Duodenal mucosa (tissue), 2 donors: ENCODE measurements around the gene SIK3.

ENCODE experiments used
- H3K27ac ChIP-seq: one replicate; pipeline ENCODE4 v1.7.0; 2013; ENCODE audit warnings: low read depth, low read length
- H3K27me3 ChIP-seq, 2 donors: one replicate each; pipeline ENCODE4 v1.7.0; 2013; ENCODE audit warnings: low read length in 2 of 2, control low read depth in 1 of 2; ENCODE audit not compliant: insufficient read depth in 2 of 2, control insufficient read depth in 1 of 2
- H3K36me3 ChIP-seq, 2 donors: one replicate each; pipeline ENCODE4 v1.7.0; 2013; ENCODE audit warnings: low read length in 2 of 2, control low read depth in 1 of 2; ENCODE audit not compliant: insufficient read depth in 2 of 2, control insufficient read depth in 1 of 2
- H3K4me1 ChIP-seq, 2 donors: one replicate each; pipeline ENCODE4 v1.7.0; 2013; ENCODE audit warnings: low read length in 2 of 2, control low read depth in 1 of 2; ENCODE audit not compliant: insufficient read depth in 2 of 2, control insufficient read depth in 1 of 2
- H3K4me3 ChIP-seq, 2 donors: one replicate each; pipeline ENCODE4 v1.7.0; 2013; ENCODE audit warnings: low read length in 2 of 2, low read depth in 1 of 2
- H3K9ac ChIP-seq, 2 donors: one replicate each; pipeline ENCODE4 v1.7.0; 2013; ENCODE audit warnings: low read length in 2 of 2, low read depth in 1 of 2
- H3K9me3 ChIP-seq, 2 donors: one replicate each; pipeline ENCODE4 v1.7.0; 2013; ENCODE audit warnings: low read length in 2 of 2, control low read depth in 1 of 2; ENCODE audit not compliant: control insufficient read depth in 1 of 2

SIK3 gene

GRCh38 chr11:116991491-116991890, 106.7 kb downstream of the SIK3 start:
- Histone ChIP-seq H3K27me3 (no peaks in the 10 kb centered on the region), H3K9me3 (no peaks in the 10 kb centered on the region), H3K9ac (no peak overlapping the region), H3K4me3 (no peak overlapping the region), H3K4me1 (peaks cover 14 to 38% of the 10 kb centered on the region in 2 donors), H3K36me3 (no peaks in the 10 kb centered on the region), H3K27ac (no peak overlapping the region)

DNA sequence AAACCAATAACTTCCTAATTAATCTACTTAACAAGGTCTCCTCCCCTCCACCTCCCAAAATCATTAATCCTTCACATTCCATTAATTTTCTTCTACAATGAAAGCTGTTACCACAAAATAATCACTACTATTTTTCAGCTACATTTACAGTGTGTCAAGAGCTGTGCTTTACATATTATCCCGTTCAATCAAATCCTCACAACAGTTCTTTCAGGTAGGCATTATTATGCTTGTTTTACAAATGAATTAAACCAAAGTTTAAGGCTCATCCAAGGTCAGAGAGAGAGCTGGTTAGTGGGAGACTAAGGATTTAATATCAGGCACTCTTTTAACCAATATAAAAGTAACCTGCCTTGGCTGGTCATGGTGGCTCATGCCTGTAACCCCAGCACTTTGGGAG, 107.4 kb downstream of the SIK3 start:
- Histone ChIP-seq H3K9me3 (no peaks in the 10 kb centered on the region), H3K4me3 (no peak overlapping the region), H3K9ac (no peak overlapping the region), H3K27me3 (no peaks in the 10 kb centered on the region), H3K36me3 (no peaks in the 10 kb centered on the region), H3K4me1 (peaks cover 21 to 45% of the 10 kb centered on the region in 2 donors), H3K27ac (no peak overlapping the region)

GRCh38 chr11:116990061-116990473, 108.2 kb downstream of the SIK3 start:
- Histone ChIP-seq H3K36me3 (no peaks in the 10 kb centered on the region), H3K9ac (no peak overlapping the region), H3K4me3 (no peak overlapping the region), H3K9me3 (no peaks in the 10 kb centered on the region), H3K4me1 (peaks cover 22 to 52% of the 10 kb centered on the region in 2 donors), H3K27me3 (no peaks in the 10 kb centered on the region), H3K27ac (peak overlapping the region; percentile 28)

GRCh38 chr11:116989184-116989583, 109.0 kb downstream of the SIK3 start:
- Histone ChIP-seq H3K4me1 (peaks cover 26 to 54% of the 10 kb centered on the region in 2 donors), H3K27ac (no peak overlapping the region), H3K27me3 (no peaks in the 10 kb centered on the region)

GRCh38 chr11:116986521-116987105, 111.6 kb downstream of the SIK3 start:
- peak overlapping the region; percentile 30 to 52 for H3K4me3 ChIP-seq
- H3K27ac ChIP-seq = peak overlapping the region; percentile 26
- no peaks in the 10 kb centered on the region for H3K27me3 ChIP-seq
- H3K36me3 ChIP-seq = no peaks in the 10 kb centered on the region
- H3K4me1 ChIP-seq = peaks cover 26 to 52% of the 10 kb centered on the region in 2 donors
- no peak overlapping the region for H3K9ac ChIP-seq
- H3K9me3 ChIP-seq = no peaks in the 10 kb centered on the region

More at GRCh38 chr11:116989184-116989583, 109.0 kb downstream of the SIK3 start:
- Histone ChIP-seq H3K9ac (no peak overlapping the region), H3K36me3 (no peaks in the 10 kb centered on the region), H3K9me3 (no peaks in the 10 kb centered on the region), H3K4me3 (no peak overlapping the region)

DNA sequence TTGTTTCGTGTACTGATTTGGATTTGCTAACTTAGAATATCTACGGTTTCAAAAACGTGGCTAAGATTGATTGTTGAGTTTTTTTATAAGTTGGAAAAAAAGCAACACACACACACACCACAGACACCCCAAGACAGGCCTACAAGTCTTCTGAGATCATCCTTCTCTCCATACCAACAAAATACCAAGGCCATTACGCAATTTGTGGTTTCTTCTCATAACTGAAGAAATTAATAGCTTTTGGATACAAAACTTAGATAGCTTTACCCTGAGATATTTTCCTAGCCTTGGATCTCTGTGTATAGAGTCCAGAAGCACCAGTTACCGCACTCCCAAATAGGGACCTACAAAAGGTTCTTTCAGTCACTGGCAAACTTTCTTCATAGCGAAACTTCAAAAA, 113.6 kb downstream of the SIK3 start:
- no peak overlapping the region for H3K4me3 ChIP-seq
- no peaks in the 10 kb centered on the region for H3K9me3 ChIP-seq
- no peaks in the 10 kb centered on the region for H3K27me3 ChIP-seq
- H3K36me3 ChIP-seq = no peaks in the 10 kb centered on the region
- no peak overlapping the region for H3K9ac ChIP-seq
- H3K27ac ChIP-seq = no peak overlapping the region
- H3K4me1 ChIP-seq = peaks cover 26 to 38% of the 10 kb centered on the region in 2 donors

DNA sequence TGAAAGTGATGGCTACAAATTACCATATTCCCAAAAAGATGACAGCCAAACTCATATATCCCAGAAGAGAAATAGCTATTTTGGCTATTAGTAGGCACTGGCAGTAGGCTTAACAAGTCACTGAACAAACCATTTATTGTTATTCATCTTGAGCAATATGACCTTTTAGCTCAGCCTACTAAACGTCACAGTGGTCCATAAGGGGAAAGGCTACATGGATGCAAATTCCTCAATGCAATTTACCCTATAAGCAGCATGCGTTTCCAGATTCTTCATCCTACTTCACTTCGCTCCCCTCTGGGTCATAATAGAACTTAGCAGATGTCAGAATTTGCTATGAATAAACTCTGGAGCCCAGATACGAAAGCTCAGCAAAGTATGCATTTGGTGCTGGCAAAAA, 114.0 kb downstream of the SIK3 start:
- Histone ChIP-seq H3K36me3 (no peaks in the 10 kb centered on the region), H3K9ac (no peak overlapping the region), H3K27me3 (no peaks in the 10 kb centered on the region), H3K4me1 (peaks cover 26 to 34% of the 10 kb centered on the region in 2 donors), H3K9me3 (no peaks in the 10 kb centered on the region), H3K27ac (no peak overlapping the region), H3K4me3 (no peak overlapping the region)

- no peak overlapping the region for H3K27ac ChIP-seq
- H3K9me3 ChIP-seq = no peaks in the 10 kb centered on the region
- H3K27me3 ChIP-seq = no peaks in the 10 kb centered on the region
- H3K4me3 ChIP-seq = no peak overlapping the region
- H3K4me1 ChIP-seq = peaks cover 16 to 18% of the 10 kb centered on the region in 2 donors
- no peak overlapping the region for H3K9ac ChIP-seq
- H3K36me3 ChIP-seq = no peaks in the 10 kb centered on the region
Observed at GRCh38 chr11:116981266-116981885, 116.9 kb downstream of the SIK3 start.

- Histone ChIP-seq H3K36me3 (no peaks in the 10 kb centered on the region), H3K4me3 (no peak overlapping the region), H3K9me3 (no peaks in the 10 kb centered on the region), H3K4me1 (peaks cover 7 to 10% of the 10 kb centered on the region in 2 donors), H3K27me3 (no peaks in the 10 kb centered on the region), H3K9ac (no peak overlapping the region), H3K27ac (no peak overlapping the region)
Observed at GRCh38 chr11:116980136-116980793, 118.0 kb downstream of the SIK3 start.

- no peak overlapping the region for H3K9ac ChIP-seq
- no peaks in the 10 kb centered on the region for H3K36me3 ChIP-seq
- no peaks in the 10 kb centered on the region for H3K4me1 ChIP-seq
- H3K27ac ChIP-seq = no peak overlapping the region
- no peaks in the 10 kb centered on the region for H3K9me3 ChIP-seq
- no peaks in the 10 kb centered on the region for H3K27me3 ChIP-seq
- H3K4me3 ChIP-seq = no peak overlapping the region
Observed at GRCh38 chr11:116976941-116977570, 121.2 kb downstream of the SIK3 start.
